NCI-H187 (cell line): ENCODE results near the gene ALPL.

Experiments used
- DNase-seq, 2 experiments: peaks; one replicate each; lab custom pipeline; 2025; lab: John Stamatoyannopoulos, UW

The ALPL gene

DNA sequence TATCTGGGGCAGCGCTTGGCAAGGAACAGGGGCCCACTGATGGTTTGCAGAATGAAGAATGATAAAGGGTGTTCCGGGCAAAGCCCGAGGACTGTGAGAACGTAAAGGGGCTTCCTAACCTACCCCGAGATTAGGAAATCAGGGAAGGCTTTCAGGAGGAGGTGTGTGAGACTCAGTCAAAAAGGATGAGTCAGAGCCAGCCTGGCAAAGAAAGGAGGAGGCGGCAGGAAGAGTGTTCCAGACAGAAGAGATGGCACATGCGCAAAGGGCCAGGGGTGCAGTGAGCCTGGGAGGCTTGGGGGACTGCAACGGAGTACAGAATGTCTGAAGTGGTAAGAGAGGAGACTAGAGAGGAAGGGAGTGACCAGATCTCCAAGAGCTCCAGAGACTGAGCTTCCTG lies 89.7 kb downstream of the ALPL start:
- DNase-seq = no peak

DNA sequence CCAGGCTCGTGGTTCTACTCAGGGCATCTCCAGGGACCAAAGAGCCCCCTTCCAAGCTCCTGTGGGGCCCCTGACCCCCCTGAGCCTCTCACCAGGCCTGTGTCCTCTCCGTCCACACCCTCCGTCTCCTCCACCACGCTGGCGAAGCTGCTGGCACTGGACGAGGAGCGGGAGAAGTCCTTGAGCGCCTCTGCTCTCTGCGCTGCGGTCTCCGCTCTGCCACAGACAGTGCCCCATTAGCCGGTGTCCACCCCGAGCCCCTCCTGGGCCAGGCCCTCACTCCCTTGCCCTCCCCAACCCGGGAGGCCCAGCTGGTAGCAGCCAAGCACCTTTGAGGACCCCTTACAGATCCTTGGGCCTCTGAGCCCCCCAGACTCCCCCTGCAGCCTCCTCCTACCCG lies 90.2 kb downstream of the ALPL start:
- DNase-seq = no peak

DNA sequence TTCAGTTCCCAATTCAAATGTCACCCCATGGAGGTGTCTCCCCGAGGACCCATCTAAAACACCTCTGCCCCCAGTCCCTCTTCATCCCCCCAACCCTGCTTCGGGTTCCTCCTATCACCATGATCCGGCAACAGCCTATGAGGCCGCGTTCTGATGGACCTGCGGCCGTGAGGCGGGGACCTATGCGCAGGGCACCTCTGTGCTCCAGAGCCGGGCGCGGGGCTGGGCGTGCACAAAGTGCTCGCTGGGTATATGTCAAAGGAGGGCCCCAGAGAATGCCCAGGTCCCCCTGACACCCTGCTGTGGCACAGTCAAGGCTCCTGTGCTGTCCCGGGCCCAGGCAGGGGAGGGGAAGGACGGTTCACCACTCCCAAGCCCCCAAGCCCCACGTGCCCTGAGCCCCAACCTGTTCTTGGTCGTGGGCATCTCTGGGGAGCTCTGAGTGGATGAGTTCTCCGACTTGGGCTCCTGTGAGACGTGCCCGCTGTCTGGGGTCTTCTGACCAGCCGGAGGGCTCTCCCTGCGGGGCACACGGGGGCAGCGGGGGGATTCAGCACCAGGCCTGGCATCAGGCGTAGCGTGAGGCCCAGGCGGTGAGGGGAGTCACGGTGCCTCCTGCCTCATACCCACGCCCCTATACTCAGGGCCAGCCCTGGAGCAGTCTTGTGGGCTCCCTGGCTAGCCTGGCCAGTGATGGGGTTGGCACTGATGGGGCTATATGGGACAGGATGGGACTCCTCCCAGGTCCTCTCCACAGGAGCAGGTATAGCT lies 92.2 kb downstream of the ALPL start:
- no peak for DNase-seq

DNA sequence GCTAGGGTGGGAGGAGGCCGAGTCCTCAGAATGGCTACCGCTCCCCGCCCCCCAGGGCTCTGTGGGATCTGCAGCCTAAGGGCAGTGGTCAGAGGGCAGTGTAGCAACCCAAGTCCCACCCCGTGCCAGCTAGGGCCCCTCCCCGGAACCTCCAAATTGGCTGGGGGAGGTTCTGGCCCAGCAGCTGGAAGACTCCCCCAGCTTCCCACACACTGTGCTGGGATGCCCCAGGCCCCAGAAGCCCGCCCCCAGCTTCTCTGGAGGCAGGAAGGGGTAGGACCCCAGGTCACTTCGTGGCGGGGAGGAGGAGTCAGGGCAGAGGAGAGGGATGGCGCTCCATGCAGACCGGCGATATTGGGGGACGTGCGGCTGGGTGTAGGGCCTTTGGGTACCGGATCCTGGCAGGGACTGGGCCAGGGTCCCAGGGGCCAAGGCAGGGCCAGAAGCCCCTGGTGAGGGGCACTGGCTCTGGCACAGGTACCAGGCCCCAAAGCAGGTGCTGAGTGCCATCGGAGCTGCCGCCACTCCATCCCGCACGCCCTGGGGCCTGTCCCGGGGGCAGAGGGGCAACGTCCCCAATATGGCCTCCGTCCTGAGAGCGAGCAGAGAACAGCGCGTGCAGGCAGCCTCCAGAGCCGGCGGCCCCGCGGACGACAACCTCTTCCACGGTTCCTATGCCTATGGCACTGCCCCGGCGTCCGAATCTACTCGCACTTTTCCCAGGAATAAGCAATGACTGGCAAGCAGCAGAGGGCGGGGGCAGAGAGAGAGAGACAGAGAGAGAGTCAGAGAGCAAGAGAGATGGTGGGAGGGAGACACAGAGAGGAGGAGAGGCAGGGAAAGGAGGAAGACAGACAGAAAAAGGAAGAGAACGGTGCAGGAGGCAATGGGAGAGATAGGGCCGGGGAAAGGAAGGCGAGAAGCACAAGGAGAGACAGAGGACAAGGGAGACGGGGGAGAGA lies 94.2 kb downstream of the ALPL start:
- DNase-seq = no peak

DNA sequence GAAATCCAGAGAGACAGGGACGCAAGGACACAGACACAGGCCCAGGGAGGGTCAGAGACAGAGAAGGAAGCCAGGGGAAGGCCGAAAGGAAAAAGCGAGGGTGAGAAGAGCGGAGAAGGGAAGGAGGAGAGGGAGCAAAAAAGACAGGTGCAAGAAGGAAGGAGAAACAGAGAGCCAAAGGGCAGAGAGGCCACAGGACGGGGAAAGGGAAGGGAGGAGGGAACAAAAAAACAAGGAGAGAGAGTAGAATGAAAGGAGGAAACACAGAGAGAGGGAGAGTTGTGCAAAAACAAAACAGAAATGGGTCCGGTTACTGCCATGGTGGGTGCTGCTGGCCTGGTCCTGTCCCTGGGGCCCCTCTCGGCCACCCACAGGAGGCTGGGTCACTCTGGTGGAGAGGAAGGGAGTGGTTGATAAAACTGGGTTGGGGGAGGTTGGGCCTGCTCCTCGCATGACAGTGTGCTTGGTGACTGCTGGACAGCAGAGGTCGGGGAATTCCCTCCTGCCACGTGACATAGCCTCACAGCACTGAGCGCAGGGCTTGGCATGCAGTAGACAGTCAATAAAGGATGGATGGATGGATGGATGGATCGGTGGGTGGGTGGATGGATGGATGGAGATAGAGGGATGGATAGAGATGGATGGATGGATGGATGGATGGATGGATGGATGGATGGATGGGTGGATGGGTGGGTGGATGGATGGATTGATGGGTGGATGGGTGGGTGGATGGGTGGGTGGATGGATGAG lies 95.2 kb downstream of the ALPL start:
- DNase-seq = no peak

DNA sequence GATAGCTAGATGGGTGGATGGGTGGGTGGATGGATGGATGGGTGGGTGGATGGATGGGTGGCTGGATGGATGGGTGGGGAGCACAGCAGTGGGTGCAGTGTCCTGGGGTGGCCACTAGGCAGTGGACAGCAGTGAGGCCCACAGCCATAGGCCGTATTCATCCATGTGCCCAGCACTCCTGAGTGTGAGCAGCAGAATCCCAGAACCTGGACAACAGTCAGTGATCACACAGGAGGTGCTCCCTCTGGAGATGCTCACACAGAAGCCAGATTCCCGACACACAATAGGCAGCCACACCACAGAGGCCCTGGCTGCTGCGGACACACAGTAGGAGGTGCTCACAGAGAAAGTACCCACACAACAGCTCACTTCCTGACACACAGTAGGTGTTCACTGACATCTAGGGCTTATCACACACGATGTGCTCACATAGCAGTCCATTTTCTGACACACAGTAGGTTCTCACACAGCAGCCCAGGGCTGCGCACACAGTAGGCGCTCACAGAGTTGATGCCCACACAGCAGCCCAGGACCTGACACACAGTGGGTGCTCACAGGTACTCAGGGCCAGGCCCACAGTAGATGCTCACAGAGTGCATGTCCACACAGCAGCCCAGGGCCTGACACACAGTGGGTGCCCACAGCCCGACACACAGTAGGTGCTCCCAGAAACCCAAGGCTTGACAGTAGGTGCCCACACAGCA lies 95.9 kb downstream of the ALPL start:
- no peak for DNase-seq

DNA sequence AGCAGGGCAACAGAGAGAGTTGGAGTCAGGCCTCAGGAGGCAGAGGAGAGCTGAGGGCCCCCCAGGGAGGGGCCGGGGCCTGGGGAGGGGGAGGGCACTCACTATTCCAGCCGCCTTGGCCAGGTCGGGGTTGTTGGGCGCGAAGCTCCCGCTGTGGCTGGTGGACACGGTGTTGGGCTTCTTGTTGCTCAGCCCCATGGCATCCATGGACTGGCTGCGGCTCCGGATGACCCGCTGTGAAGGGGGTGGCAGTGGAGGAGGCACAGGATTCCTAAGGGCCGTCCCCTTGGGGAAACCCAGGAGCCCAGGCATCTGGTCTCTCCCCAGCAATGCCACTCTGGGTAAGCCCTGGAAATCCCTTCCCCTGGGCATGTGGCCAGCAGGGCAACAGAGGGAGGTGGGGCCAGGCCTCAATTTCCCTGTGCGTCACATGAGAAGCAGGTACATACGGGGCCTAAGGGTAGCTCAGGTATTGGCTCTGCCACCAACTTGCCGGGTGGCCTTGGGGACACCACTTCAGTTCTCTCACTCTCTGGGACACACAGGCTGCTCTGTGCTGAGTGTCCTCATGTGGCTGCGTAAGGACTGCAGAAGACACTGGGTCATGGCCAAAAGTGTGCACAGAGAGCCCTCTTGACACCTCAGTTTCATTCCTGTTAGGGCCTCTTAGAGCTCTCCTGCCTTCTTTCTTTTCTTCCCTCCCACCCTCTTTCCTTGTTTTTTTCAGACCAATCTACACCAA lies 96.9 kb downstream of the ALPL start:
- no peak for DNase-seq

DNA sequence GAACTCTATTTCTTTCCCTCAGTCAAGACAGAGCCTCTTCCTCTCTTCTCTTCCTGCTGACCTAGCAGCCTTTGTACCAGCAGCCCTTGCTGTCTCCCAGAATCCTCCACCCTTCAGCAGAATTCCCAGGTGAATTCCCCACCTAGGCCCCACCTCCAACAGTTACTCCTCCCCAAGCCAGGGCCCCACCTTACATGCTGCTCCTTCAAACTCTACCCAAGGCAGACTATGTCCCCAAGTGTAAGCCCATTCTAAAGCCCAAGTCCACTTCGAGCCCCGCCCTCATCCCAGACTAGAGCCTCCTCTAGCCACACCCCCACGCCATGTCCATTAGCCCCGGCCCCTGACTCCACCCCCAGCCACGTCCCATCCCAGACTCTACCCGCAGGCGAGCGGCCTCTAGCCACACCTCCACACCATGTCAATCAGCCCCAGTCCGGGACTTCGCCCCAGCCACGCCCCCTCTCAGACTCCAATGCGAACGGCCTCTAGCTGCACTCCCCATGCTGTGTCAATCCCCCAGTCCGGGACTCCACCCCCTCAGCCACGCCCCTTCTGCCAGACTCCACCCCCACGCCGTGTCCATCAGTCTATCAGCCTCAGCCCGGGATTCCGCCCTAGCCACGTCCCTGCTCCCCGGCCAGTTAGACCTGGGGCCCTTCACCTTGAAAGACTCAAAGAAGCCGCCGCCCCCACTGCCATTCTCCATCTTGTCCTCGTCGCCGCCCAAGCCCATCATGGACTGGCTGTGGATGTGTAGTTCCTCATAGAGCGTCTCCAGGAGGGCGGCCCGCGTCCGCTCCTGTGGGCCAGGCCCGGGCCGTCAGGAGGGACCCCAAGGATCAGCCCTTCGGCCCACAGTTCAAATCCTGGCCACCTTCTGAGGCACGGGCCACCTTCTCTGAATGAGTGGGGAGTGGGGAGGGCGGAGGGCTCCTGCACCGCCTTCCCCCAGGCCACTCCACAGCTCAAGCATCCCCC lies 98.6 kb downstream of the ALPL start:
- peak; percentile 9 to 14 for DNase-seq

DNA sequence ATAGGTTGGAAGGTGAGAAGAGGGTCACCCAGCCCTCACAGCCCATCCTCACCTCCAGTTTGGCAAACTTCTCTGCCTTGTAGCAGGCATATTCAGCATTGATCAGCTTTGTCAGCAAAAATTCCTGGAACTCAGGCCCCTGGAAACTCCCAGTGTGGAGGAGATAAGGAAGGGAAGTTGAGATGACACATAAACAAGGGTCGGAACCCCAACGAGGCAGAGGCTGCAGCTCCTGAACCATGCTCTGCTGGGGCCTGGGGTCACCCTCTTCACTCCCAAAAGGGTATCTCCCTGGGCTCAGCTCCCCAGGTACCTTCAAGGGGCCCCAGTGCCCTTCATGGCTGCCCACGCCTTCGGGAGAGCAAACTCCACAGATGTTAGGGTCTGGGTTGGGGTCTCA lies 99.6 kb downstream of the ALPL start:
- DNase-seq = no peak

DNA sequence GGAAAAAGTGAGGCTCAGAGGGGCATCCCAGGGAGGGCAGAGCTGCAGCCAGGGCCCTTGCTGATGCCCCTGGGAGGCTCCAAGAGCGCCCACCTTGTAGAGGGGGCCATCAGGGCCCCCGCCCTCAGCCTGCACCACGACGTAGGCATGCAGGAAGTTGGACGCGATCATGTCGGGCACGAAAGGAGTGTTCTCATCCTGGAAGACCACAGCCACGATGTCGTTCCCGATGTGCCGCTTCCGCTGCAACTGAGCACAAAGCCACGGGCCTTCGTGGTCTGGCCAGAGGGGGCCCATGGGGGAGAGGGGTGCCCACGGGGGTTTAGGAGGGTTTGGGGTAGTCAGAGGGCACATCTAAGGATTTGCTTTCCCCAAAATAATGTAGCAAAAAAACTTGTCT lies 100.8 kb downstream of the ALPL start:
- no peak for DNase-seq

DNA sequence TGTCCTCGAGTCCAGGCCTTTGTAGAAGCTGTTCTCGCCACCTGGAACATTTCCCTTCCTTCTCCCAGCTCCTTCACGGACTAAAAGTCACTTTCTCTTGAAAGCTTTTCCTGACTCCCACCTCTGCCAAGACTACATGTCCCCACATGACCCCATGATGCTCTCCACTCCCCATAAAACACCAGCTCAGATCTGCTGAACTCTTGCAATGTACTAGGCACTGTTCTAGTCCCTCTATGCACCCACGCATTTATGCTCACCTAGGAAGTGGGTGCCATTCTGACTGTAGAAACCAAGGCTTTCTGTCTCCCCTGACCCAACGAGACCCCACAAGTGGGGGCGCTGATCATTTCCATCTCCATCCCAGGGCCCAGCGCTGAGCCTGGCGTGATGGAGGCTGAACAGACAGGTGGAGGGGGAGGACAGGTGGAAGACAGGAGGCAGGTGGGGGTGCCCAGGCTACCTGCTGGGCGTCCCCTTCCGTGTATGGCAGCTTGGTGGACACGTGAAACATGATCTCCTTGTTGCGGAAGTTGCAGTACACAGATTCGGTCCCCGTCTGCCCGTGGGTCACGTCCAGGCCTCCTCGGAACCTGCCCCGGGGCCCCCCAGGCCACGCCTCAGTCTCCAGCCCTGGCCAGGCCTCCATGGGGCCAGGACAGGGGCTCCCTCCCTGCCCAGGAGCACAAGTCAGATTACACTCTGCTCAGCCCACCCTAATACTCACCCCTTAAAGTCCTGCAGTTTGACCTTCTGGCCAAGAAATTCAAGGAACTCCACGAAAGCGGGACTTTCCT lies 102.0 kb downstream of the ALPL start:
- DNase-seq = no peak

DNA sequence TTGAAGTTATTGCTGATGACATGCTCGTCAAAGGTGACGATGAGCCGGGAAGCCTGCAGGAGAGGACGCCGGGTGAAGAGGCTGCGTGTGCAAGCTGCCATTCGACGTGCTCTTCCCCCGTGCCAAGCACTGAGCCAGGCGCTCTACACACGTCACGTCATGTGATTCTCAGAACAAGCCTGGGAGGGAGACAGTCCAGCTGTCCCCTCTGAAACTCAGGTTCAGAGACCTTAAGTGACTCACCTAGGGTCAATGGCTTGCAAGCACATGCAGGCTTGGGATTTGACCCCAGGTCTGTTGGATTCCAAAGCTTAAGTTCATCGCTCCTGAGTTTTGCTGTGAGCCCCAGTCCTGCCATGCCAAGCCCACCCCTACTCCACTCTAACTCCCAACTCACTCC lies 102.8 kb downstream of the ALPL start:
- DNase-seq = no peak

DNA sequence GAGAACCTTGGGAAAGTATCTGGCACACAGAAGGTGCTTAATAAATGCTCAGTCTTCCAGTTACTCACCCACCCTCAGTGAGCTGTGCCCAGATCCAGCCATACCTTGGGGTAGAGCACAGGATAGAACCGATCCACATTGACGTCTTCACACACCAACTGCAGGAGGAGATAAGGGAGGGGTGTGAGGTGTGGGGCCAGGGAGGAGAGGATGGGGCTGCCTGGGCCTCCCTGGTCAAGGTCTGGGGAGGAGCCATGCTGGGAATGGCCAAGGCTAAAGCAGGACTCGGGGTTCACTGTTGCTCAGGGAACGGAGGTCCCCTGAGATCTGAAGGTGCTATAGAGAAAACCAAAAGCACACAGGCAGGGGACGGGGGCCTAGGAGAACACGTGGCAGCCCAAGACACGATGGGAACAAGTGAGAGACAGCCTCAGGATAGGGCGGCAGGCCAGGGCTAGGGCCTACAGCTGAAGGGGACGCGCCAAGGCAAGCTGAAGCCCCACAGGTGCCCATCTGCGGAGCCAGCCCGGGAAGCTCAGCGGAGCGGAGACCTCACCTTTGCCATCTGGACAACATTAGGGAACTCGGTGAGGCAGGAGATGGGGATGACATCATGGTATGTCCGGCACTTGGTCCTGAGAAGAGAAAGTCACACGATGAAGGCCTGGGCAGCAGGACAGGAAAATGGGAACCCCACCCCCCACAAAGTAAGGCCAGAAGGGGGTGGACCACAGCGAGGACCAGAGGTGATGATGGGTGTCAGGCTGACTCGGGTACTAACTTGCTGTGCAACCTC lies 104.0 kb downstream of the ALPL start:
- no peak for DNase-seq

DNA sequence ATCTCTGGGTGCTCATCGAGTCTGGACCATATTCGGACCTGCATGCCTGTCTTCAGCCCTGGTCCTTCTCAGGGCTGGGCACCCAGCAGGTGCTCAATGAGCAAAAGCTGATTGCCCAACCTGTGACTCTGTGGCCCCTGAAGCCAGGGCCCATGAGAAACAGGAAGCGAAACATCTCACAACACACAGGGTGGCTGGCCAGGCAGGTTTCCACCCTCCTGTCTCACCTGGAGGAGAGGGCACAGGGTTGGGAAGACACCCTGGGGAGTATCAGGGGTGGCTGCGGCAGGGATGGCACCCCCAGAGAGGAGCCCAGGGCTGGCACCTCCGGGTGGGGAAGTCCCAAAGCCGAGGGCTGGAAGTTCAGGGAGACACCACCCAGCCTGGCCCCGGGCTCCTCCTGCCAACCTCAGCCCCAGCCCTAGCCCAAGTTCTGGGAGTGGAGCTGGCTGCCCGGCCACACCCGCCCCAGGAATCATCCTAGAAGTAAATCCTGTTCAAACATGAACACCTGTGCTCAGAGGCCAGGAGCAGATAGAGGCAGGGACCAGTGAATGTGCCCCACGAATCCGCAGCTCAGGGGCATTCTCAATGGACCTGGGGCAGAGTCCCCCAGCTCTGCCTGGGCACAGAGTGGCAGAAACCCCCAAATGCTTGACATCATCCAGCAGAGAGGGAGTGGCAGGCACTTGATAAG lies 105.3 kb downstream of the ALPL start:
- no peak for DNase-seq

DNA sequence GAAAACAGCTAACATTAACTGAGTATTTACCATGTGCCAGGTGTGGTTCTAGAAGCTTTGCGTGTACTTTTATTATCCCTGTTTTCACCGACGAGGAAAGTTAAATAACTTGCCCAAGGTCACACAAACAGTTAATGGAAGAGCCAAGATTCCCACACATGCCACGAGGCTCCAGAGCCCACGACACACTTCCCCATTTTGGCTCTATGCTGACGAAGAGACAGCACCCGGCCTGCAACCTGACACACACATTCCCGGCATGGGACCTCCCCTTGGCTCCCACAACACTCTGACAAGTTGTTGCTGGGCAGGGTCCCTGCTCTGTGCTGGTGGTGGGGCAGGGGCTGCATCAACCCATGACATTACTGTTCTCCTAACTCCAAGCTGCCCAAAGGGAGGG lies 107.1 kb downstream of the ALPL start:
- no peak for DNase-seq

DNA sequence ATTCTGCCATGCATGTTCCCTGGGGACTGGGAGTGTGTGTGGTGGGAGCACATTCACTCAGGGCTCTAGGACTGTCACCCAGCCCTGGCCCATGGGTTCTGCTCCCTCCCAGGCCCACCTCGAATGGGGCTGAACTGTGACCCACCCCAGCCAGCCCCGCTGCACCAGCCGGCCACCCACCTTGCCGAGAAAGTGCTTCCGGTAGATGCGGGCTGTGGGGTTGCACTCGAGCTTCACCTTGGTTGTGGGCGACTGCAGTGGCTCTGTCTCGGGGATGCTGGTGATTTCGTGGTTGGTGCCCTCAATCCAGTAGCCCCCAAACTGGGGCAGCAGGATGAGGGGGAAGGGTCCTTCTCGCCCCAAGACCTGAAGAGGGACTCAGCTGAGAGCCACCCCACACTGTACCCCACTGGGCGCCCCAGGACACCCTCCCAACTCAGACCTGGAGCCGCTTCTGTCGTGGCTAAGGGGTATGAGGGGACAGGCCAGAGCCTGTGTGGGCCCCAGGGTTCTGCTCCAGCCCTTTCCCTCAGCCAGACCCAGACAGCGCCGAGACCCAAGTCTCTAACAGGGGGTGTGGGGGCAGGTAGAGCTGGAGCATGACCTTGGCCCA lies 108.0 kb downstream of the ALPL start:
- DNase-seq = no peak

DNA sequence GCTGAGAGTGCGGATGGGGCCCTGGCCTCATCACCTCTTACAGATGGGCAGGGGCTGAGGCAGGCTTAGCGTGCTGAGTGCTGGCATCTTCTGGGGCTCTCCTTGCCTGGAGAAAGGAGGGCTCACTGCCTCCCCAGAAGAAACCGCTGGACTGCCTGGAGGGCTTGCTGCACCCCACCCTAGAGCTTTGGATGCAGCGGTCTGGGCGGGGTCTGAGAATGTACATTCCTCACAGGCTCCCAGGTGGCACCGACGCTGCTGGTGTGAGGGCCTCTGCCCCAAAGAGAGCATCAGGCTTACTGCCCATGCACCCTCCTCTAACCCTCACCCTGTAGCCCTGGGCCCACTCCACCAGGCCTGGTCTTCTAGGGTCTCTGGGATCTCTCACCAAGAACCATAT lies 108.8 kb downstream of the ALPL start:
- no peak for DNase-seq
